Stimulated activated CD4-positive, alpha-beta T cell treated with anti-CD3 and anti-CD28 coated beads, Interleukin-15, amount 100 ng/mL, for 24 hours (primary cell): Measurements from ENCODE around the gene OSBP.

Experiments
- DNase-seq: peaks from one replicate; pipeline ENCODE4 v3.0.0-alpha.2; 2020

OSBP gene

GRCh38 chr11:59601788-59602187, 13.8 kb downstream of the OSBP start:
- DNase-seq: no peak

- DNase-seq: no peak
Observed at GRCh38 chr11:59600636-59601035, 14.9 kb downstream of the OSBP start.

- DNase-seq: no peak
Observed at GRCh38 chr11:59600234-59600633, 15.3 kb downstream of the OSBP start.

- DNase-seq: no peak
Observed at GRCh38 chr11:59598961-59599360, 16.6 kb downstream of the OSBP start.

GRCh38 chr11:59584294-59584693, 31.3 kb downstream of the OSBP start:
- DNase-seq: no peak

GRCh38 chr11:59582006-59582405, 33.6 kb downstream of the OSBP start:
- no peak for DNase-seq

GRCh38 chr11:59578369-59578768, 37.2 kb downstream of the OSBP start:
- no peak for DNase-seq

- DNase-seq: no peak
Observed at GRCh38 chr11:59575505-59575904, 40.1 kb downstream of the OSBP start.

- DNase-seq: no peak
Observed at GRCh38 chr11:59574932-59575502, 40.6 kb downstream of the OSBP start.

GRCh38 chr11:59574467-59574866, 41.1 kb downstream of the OSBP start:
- DNase-seq: no peak

- no peak for DNase-seq
Observed at GRCh38 chr11:59573216-59573615, 42.4 kb downstream of the OSBP start.

- no peak for DNase-seq
Observed at GRCh38 chr11:59572091-59572490, 43.5 kb downstream of the OSBP start.

- DNase-seq: no peak
Observed at GRCh38 chr11:59562292-59562691, 53.3 kb downstream of the OSBP start.

GRCh38 chr11:59560702-59561473, 54.7 kb downstream of the OSBP start:
- peak; percentile 91 for DNase-seq

GRCh38 chr11:59560290-59560701, 55.3 kb downstream of the OSBP start:
- DNase-seq: peak; percentile 79

- no peak for DNase-seq
Observed at GRCh38 chr11:59559886-59560285, 55.7 kb downstream of the OSBP start.

GRCh38 chr11:59558270-59558643, 57.3 kb downstream of the OSBP start:
- no peak for DNase-seq

- peak; percentile 28 for DNase-seq
Observed at GRCh38 chr11:59556917-59557348, 58.6 kb downstream of the OSBP start.

- peak; percentile 88 for DNase-seq
Observed at GRCh38 chr11:59556115-59556916, 59.3 kb downstream of the OSBP start.

GRCh38 chr11:59555601-59556114, 59.9 kb downstream of the OSBP start:
- no peak for DNase-seq

GRCh38 chr11:59553323-59553722, 62.3 kb downstream of the OSBP start:
- no peak for DNase-seq

- DNase-seq: no peak
Observed at GRCh38 chr11:59552844-59553243, 62.7 kb downstream of the OSBP start.

- peak; percentile 56 for DNase-seq
Observed at GRCh38 chr11:59551659-59552521, 63.7 kb downstream of the OSBP start.
